ENCODE data around the gene SNX18. TPM values are rescaled to one million over a fixed set of nuclear protein-coding genes. Genes with fewer than 3 reads are reported as not detected.

Gene SNX18
- polyA plus RNA-seq, 4 donors, result 3.4 to 28.7 (median 8.1) TPM

DNA sequence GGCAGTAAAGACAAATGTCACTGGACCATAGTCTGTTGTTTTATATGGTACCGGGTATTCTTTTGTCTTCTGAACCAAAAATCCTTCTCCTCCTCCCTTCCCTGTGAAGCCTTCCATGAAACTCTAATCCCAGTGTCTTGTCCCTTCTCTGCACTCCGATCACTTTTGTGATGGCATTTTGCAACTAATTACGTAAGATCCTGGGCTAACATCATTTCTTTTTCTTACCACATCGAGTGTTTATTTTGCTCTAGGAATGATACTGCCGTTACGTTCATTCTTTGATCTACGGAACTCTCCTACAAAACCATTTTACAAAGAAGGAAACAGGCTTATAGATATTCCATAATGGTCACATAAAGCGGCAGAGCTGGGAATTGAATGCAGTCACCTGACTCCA is 33.7 kb downstream of the SNX18 start:
- Histone ChIP-seq H3K9me3 (ENCODE audit: control insufficient read depth in 2 of 2, insufficient read depth in 1 of 2, low read depth in 1 of 2, low read length in 1 of 2) (no peaks in the 10 kb centered on the region), H3K27me3 (ENCODE audit: control insufficient read depth in 3 of 3, insufficient read depth in 3 of 3, low read length in 3 of 3) (no peaks in the 10 kb centered on the region), H3K27ac (ENCODE audit: low read depth in 1 of 3, low read length in 2 of 3) (no peak overlapping the region), H3K4me3 (ENCODE audit: low read depth in 1 of 3, low read length in 3 of 3) (no peak overlapping the region), H3K4me1 (ENCODE audit: control insufficient read depth in 3 of 3, insufficient read depth in 2 of 3, low read depth in 1 of 3, low read length in 2 of 3) (peaks cover 0 to 2% (median 0%) of the 10 kb centered on the region in 3 donors), H3K36me3 (ENCODE audit: control insufficient read depth in 3 of 3, insufficient read depth in 2 of 3, low read depth in 1 of 3, low read length in 3 of 3) (peaks cover 0 to 17% (median 0%) of the 10 kb centered on the region in 3 donors)
- DNase-seq, result no peak
- 90 to 97% (median 94%) methylated on average over 8 of the region's 8 CpGs for WGBS, 3 donors
- no peak for FAIRE-seq

GRCh38 chr5:54551926-54552325 is 34.4 kb downstream of the SNX18 start:
- Histone ChIP-seq H3K36me3 (ENCODE audit: control insufficient read depth in 3 of 3, insufficient read depth in 2 of 3, low read depth in 1 of 3, low read length in 3 of 3) (peaks cover 0 to 17% (median 0%) of the 10 kb centered on the region in 3 donors), H3K4me1 (ENCODE audit: control insufficient read depth in 3 of 3, insufficient read depth in 2 of 3, low read depth in 1 of 3, low read length in 2 of 3) (no peaks in the 10 kb centered on the region), H3K9me3 (ENCODE audit: control insufficient read depth in 2 of 2, insufficient read depth in 1 of 2, low read depth in 1 of 2, low read length in 1 of 2) (no peaks in the 10 kb centered on the region), H3K27me3 (ENCODE audit: control insufficient read depth in 3 of 3, insufficient read depth in 3 of 3, low read length in 3 of 3) (no peaks in the 10 kb centered on the region), H3K27ac (ENCODE audit: low read depth in 1 of 3, low read length in 2 of 3) (no peak overlapping the region), H3K4me3 (ENCODE audit: low read depth in 1 of 3, low read length in 3 of 3) (no peak overlapping the region)
- DNase-seq, result no peak
- no peak for FAIRE-seq
- 93 to 96% (median 95%) methylated on average over 11 of the region's 11 CpGs for WGBS, 3 donors

DNA sequence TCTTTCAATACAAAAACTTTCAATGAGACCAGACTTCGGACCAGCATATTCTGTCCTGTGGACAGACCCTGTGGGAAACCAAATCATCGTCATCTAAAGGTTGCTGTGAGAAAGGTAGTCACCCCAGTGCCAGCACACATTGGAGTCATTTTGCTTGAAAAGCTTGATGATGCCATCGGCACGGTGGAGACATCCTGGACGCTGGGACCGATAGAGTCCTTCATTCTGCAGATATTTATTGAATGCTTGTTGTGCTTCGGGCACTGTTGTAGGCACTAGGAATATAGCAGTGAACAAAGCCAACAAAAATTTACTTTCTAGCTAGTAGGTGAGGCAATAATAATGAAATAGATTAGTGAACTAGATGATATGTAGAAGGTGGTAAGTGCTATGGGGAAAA is 34.9 kb downstream of the SNX18 start:
- Histone ChIP-seq H3K27me3 (ENCODE audit: control insufficient read depth in 3 of 3, insufficient read depth in 3 of 3, low read length in 3 of 3) (no peaks in the 10 kb centered on the region), H3K4me1 (ENCODE audit: control insufficient read depth in 3 of 3, insufficient read depth in 2 of 3, low read depth in 1 of 3, low read length in 2 of 3) (no peaks in the 10 kb centered on the region), H3K9me3 (ENCODE audit: control insufficient read depth in 2 of 2, insufficient read depth in 1 of 2, low read depth in 1 of 2, low read length in 1 of 2) (no peaks in the 10 kb centered on the region), H3K27ac (ENCODE audit: low read depth in 1 of 3, low read length in 2 of 3) (no peak overlapping the region), H3K36me3 (ENCODE audit: control insufficient read depth in 3 of 3, insufficient read depth in 2 of 3, low read depth in 1 of 3, low read length in 3 of 3) (peaks cover 0 to 17% (median 0%) of the 10 kb centered on the region in 3 donors), H3K4me3 (ENCODE audit: low read depth in 1 of 3, low read length in 3 of 3) (no peak overlapping the region)
- FAIRE-seq (no peak), DNase-seq (no peak)
- WGBS, 3 donors, result 96 to 98% (median 98%) methylated on average over 7 of the region's 7 CpGs

GRCh38 chr5:54553659-54554207 is 36.2 kb downstream of the SNX18 start:
- H3K4me1 ChIP-seq (ENCODE audit: control insufficient read depth in 3 of 3, insufficient read depth in 2 of 3, low read depth in 1 of 3, low read length in 2 of 3), result no peaks in the 10 kb centered on the region
- 74 to 82% (median 82%) methylated on average over 4 of the region's 4 CpGs for WGBS, 3 donors
- no peak overlapping the region for H3K4me3 ChIP-seq (ENCODE audit: low read depth in 1 of 3, low read length in 3 of 3)
- no peak for FAIRE-seq
- H3K9me3 ChIP-seq (ENCODE audit: control insufficient read depth in 2 of 2, insufficient read depth in 1 of 2, low read depth in 1 of 2, low read length in 1 of 2), result no peaks in the 10 kb centered on the region
- H3K27me3 ChIP-seq (ENCODE audit: control insufficient read depth in 3 of 3, insufficient read depth in 3 of 3, low read length in 3 of 3), result no peaks in the 10 kb centered on the region
- peaks cover 0 to 9% (median 0%) of the 10 kb centered on the region in 3 donors for H3K36me3 ChIP-seq (ENCODE audit: control insufficient read depth in 3 of 3, insufficient read depth in 2 of 3, low read depth in 1 of 3, low read length in 3 of 3)
- DNase-seq, result no peak
- no peak overlapping the region for H3K27ac ChIP-seq (ENCODE audit: low read depth in 1 of 3, low read length in 2 of 3)

DNA sequence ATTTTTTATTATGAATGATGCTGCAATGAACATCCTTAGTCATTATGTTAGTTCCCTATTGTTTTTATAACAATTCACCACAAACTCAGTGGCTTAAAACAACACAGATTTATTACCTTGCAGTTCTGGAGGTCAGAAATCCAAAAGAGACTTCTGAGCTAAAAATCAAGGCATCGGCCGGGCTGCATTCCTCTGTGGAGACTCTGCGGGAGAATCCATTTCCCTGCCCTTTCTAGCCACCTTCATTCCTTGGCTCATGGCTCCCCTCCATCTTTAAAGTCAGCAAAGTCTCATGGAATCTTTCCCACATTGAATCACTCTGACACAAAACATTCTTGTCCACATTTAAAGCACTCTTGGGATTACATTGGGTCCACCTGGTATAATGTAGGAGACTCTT is 38.6 kb downstream of the SNX18 start:
- Histone ChIP-seq H3K36me3 (ENCODE audit: control insufficient read depth in 3 of 3, insufficient read depth in 2 of 3, low read depth in 1 of 3, low read length in 3 of 3) (peaks cover 0 to 4% (median 0%) of the 10 kb centered on the region in 3 donors), H3K4me3 (ENCODE audit: low read depth in 1 of 3, low read length in 3 of 3) (no peak overlapping the region), H3K9me3 (ENCODE audit: control insufficient read depth in 2 of 2, insufficient read depth in 1 of 2, low read depth in 1 of 2, low read length in 1 of 2) (no peaks in the 10 kb centered on the region), H3K4me1 (ENCODE audit: control insufficient read depth in 3 of 3, insufficient read depth in 2 of 3, low read depth in 1 of 3, low read length in 2 of 3) (no peaks in the 10 kb centered on the region), H3K27ac (ENCODE audit: low read depth in 1 of 3, low read length in 2 of 3) (no peak overlapping the region), H3K27me3 (ENCODE audit: control insufficient read depth in 3 of 3, insufficient read depth in 3 of 3, low read length in 3 of 3) (no peaks in the 10 kb centered on the region)
- DNase-seq (no peak), FAIRE-seq (no peak)
- 73 to 79% (median 76%) methylated on average over 3 of the region's 3 CpGs for WGBS, 3 donors

DNA sequence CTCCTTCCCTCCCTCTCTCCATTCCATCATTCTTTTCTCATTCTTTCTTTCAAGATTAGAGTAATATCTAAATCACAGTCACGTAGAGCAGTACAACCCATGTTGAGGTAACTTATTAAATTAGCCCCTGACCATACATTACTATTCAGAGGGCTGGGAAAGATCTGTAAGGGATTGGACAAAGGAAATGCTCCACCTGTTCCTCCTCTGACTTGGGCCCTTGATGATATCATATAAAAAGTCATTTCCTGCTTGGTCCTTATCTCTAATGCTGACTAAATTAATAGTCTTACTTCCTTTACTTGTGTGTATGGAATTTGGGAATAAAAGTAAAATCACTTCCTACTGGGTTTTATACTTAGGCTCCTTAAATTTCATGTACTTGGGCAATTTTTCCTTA is 40.8 kb downstream of the SNX18 start:
- Histone ChIP-seq H3K4me1 (ENCODE audit: control insufficient read depth in 3 of 3, insufficient read depth in 2 of 3, low read depth in 1 of 3, low read length in 2 of 3) (no peaks in the 10 kb centered on the region), H3K9me3 (ENCODE audit: control insufficient read depth in 2 of 2, insufficient read depth in 1 of 2, low read depth in 1 of 2, low read length in 1 of 2) (no peaks in the 10 kb centered on the region), H3K4me3 (ENCODE audit: low read depth in 1 of 3, low read length in 3 of 3) (no peak overlapping the region), H3K27ac (ENCODE audit: low read depth in 1 of 3, low read length in 2 of 3) (no peak overlapping the region), H3K27me3 (ENCODE audit: control insufficient read depth in 3 of 3, insufficient read depth in 3 of 3, low read length in 3 of 3) (no peaks in the 10 kb centered on the region), H3K36me3 (ENCODE audit: control insufficient read depth in 3 of 3, insufficient read depth in 2 of 3, low read depth in 1 of 3, low read length in 3 of 3) (no peaks in the 10 kb centered on the region)
- no peak for FAIRE-seq
- WGBS, 3 donors, result 22 to 58% (median 44%) methylated on average over 1 of the region's 1 CpG
- DNase-seq, result peak in 1 of 2 donors; percentile 44

DNA sequence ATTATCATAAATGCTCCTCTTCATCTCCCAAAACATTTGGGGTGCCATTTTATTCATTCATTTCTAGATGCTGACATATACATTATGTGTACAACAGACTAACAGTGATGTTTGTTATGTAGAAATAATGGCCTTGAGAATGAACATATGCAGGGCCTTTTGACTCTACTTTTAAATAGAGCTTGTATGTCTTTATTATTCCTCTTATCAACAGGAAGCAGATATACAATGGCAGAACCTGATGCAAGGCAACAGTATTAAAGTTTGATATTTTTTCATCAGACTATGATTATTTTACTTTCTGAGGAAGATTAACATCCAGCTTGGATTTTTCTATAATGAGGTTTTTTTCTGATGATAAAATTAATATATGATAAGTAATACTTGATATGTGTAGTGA is 44.1 kb downstream of the SNX18 start:
- FAIRE-seq, result no peak
- Histone ChIP-seq H3K27me3 (ENCODE audit: control insufficient read depth in 3 of 3, insufficient read depth in 3 of 3, low read length in 3 of 3) (no peaks in the 10 kb centered on the region), H3K27ac (ENCODE audit: low read depth in 1 of 3, low read length in 2 of 3) (no peak overlapping the region), H3K36me3 (ENCODE audit: control insufficient read depth in 3 of 3, insufficient read depth in 2 of 3, low read depth in 1 of 3, low read length in 3 of 3) (no peaks in the 10 kb centered on the region), H3K4me3 (ENCODE audit: low read depth in 1 of 3, low read length in 3 of 3) (no peak overlapping the region), H3K9me3 (ENCODE audit: control insufficient read depth in 2 of 2, insufficient read depth in 1 of 2, low read depth in 1 of 2, low read length in 1 of 2) (no peaks in the 10 kb centered on the region), H3K4me1 (ENCODE audit: control insufficient read depth in 3 of 3, insufficient read depth in 2 of 3, low read depth in 1 of 3, low read length in 2 of 3) (no peaks in the 10 kb centered on the region)
- no peak for DNase-seq

GRCh38 chr5:54563083-54563761 is 45.7 kb downstream of the SNX18 start:
- no peaks in the 10 kb centered on the region for H3K4me1 ChIP-seq (ENCODE audit: control insufficient read depth in 3 of 3, insufficient read depth in 2 of 3, low read depth in 1 of 3, low read length in 2 of 3)
- no peaks in the 10 kb centered on the region for H3K36me3 ChIP-seq (ENCODE audit: control insufficient read depth in 3 of 3, insufficient read depth in 2 of 3, low read depth in 1 of 3, low read length in 3 of 3)
- WGBS, 3 donors, result 81 to 90% (median 86%) methylated on average over 1 of the region's 1 CpG
- no peak overlapping the region for H3K4me3 ChIP-seq (ENCODE audit: low read depth in 1 of 3, low read length in 3 of 3)
- FAIRE-seq (no peak), DNase-seq (no peak)
- H3K9me3 ChIP-seq (ENCODE audit: control insufficient read depth in 2 of 2, insufficient read depth in 1 of 2, low read depth in 1 of 2, low read length in 1 of 2), result no peaks in the 10 kb centered on the region
- no peaks in the 10 kb centered on the region for H3K27me3 ChIP-seq (ENCODE audit: control insufficient read depth in 3 of 3, insufficient read depth in 3 of 3, low read length in 3 of 3)
- no peak overlapping the region for H3K27ac ChIP-seq (ENCODE audit: low read depth in 1 of 3, low read length in 2 of 3)

DNA sequence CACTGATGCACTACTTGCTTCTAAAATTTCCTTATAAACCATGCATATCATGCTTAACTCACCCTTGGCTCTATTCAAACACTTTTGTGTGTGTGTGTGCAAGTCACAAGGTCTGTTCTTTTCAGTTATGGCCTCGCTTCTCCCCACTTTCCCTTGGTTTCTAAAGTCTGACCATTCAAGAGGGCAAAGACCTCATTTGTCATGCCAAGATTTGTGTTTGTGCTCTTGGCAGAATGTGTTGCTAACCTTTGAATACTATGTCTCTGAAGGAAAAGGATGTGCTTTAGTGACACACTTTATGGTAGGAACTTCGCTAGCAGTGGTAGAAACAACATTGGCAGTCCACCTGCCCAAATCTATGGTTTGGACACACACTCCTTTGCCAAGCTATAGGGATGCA is 50.4 kb downstream of the SNX18 start:
- FAIRE-seq (no peak), DNase-seq (no peak)
- Histone ChIP-seq H3K4me1 (ENCODE audit: control insufficient read depth in 3 of 3, insufficient read depth in 2 of 3, low read depth in 1 of 3, low read length in 2 of 3) (no peaks in the 10 kb centered on the region), H3K36me3 (ENCODE audit: control insufficient read depth in 3 of 3, insufficient read depth in 2 of 3, low read depth in 1 of 3, low read length in 3 of 3) (no peaks in the 10 kb centered on the region), H3K27me3 (ENCODE audit: control insufficient read depth in 3 of 3, insufficient read depth in 3 of 3, low read length in 3 of 3) (no peaks in the 10 kb centered on the region), H3K4me3 (ENCODE audit: low read depth in 1 of 3, low read length in 3 of 3) (no peak overlapping the region), H3K27ac (ENCODE audit: low read depth in 1 of 3, low read length in 2 of 3) (no peak overlapping the region), H3K9me3 (ENCODE audit: control insufficient read depth in 2 of 2, insufficient read depth in 1 of 2, low read depth in 1 of 2, low read length in 1 of 2) (no peaks in the 10 kb centered on the region)
- 90 to 94% (median 92%) methylated on average over 2 of the region's 2 CpGs for WGBS, 3 donors

Data from small intestine (tissue), 7 donors.